ENCODE measurements around the gene NDUFAF3. TPM values are rescaled to one million over a fixed set of nuclear protein-coding genes. Genes with fewer than 3 reads are reported as not detected.

Gene NDUFAF3
- total RNA-seq, 1 experiment from 2014 or later = 36.8 TPM

GRCh38 chr3:49009396-49009795 lies 12.5 kb upstream of the NDUFAF3 start:
- ATAC-seq (no peak), DNase-seq (ENCODE audit: low spot score) (no peak)
- TF ChIP-seq, protein P1, sequence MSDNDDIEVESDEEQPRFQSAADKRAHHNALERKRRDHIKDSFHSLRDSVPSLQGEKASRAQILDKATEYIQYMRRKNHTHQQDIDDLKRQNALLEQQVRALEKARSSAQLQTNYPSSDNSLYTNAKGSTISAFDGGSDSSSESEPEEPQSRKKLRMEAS (CRISPR knock-in tag; IDR thresholded peaks at IDR 0.05) = no peak
- TF ChIP-seq ZNF396 (CRISPR knock-in tag; IDR thresholded peaks at IDR 0.05; ENCODE audit: borderline replicate concordance) = no peak
- no peak for TF ChIP-seq RORB (CRISPR knock-in tag; IDR thresholded peaks at IDR 0.05)
- TF ChIP-seq PREB (CRISPR knock-in tag; IDR thresholded peaks at IDR 0.05; ENCODE audit: borderline replicate concordance) = no peak
- no peak for TF ChIP-seq ATF6 (CRISPR knock-in tag; IDR thresholded peaks at IDR 0.05)
- no peak for TF ChIP-seq FOXP1 (CRISPR knock-in tag; IDR thresholded peaks at IDR 0.05; ENCODE audit: borderline replicate concordance)
- TF ChIP-seq, protein P2, sequence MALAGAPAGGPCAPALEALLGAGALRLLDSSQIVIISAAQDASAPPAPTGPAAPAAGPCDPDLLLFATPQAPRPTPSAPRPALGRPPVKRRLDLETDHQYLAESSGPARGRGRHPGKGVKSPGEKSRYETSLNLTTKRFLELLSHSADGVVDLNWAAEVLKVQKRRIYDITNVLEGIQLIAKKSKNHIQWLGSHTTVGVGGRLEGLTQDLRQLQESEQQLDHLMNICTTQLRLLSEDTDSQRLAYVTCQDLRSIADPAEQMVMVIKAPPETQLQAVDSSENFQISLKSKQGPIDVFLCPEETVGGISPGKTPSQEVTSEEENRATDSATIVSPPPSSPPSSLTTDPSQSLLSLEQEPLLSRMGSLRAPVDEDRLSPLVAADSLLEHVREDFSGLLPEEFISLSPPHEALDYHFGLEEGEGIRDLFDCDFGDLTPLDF (CRISPR knock-in tag; IDR thresholded peaks at IDR 0.05) = no peak
- no peak for TF ChIP-seq ZNF425 (CRISPR knock-in tag; conservative IDR thresholded peaks at IDR 0.05)
- TF ChIP-seq ELF4 (CRISPR knock-in tag; IDR thresholded peaks at IDR 0.05; ENCODE audit: low read depth) = no peak
- no peak for TF ChIP-seq NR3C1 (CRISPR knock-in tag; conservative IDR thresholded peaks at IDR 0.05; ENCODE audit: low read depth)
- no peak for TF ChIP-seq OVOL2 (CRISPR knock-in tag; IDR thresholded peaks at IDR 0.05; ENCODE audit: borderline replicate concordance)
- no peak for TF ChIP-seq ETV6 (CRISPR knock-in tag; IDR thresholded peaks at IDR 0.05)
- no peak for TF ChIP-seq ATF1 (CRISPR knock-in tag; IDR thresholded peaks at IDR 0.05)
- TF ChIP-seq, protein P3, sequence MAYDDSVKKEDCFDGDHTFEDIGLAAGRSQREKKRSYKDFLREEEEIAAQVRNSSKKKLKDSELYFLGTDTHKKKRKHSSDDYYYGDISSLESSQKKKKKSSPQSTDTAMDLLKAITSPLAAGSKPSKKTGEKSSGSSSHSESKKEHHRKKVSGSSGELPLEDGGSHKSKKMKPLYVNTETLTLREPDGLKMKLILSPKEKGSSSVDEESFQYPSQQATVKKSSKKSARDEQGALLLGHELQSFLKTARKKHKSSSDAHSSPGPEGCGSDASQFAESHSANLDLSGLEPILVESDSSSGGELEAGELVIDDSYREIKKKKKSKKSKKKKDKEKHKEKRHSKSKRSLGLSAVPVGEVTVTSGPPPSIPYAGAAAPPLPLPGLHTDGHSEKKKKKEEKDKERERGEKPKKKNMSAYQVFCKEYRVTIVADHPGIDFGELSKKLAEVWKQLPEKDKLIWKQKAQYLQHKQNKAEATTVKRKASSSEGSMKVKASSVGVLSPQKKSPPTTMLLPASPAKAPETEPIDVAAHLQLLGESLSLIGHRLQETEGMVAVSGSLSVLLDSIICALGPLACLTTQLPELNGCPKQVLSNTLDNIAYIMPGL (CRISPR knock-in tag; IDR thresholded peaks at IDR 0.05) = no peak
- TF ChIP-seq TCF7 (CRISPR knock-in tag; IDR thresholded peaks at IDR 0.05; ENCODE audit: low read depth) = no peak
- TF ChIP-seq NR2C2 (CRISPR knock-in tag; IDR thresholded peaks at IDR 0.05) = no peak
- TF ChIP-seq ZNF512 (CRISPR knock-in tag; IDR thresholded peaks at IDR 0.05; ENCODE audit: borderline replicate concordance) = no peak
- no peak for TF ChIP-seq GABPB1 (CRISPR knock-in tag; IDR thresholded peaks at IDR 0.05)
- no peak for TF ChIP-seq STAT6 (CRISPR knock-in tag; conservative IDR thresholded peaks at IDR 0.05; ENCODE audit: low read depth)
- no peak for TF ChIP-seq SOX15 (CRISPR knock-in tag; IDR thresholded peaks at IDR 0.05)
- H3K27me3 Mint-ChIP-seq (ENCODE audit: low read depth) = no peaks in the 10 kb centered on the region
- no peaks in the 10 kb centered on the region for H3K9me3 Mint-ChIP-seq
- ChIA-PET CTCF (interaction anchor here (9.3 kb wide), 1 partner anchor 13 kb away, joined by 124 read pairs; the partner anchor contains the start of gene NDUFAF3), POLR2A (interaction anchor here (4.0 to 4.6 kb wide), 2 partner anchors 8 to 13 kb away, joined by 40 to 81 read pairs; partner anchors contain the start of genes DALRD3 and NDUFAF3)
- H3K4me1 Mint-ChIP-seq = peaks cover 15% of the 10 kb centered on the region
- H3K36me3 Mint-ChIP-seq = peaks cover 27% of the 10 kb centered on the region
- peak overlapping the region; percentile 38 for H3K4me3 Mint-ChIP-seq
- no peak overlapping the region for H3K27ac Mint-ChIP-seq
